ENCODE results near the gene KMT2C. TPM values are rescaled to one million over a fixed set of nuclear protein-coding genes. Genes with fewer than 3 reads are reported as not detected.

KMT2C gene
- polyA plus RNA-seq, 1 donor from 2014 or later = 29.8 TPM

- Histone ChIP-seq H3K4me2 (ENCODE audit: low read length) (no peak overlapping the region), H3K9ac (ENCODE audit: low read length) (no peak overlapping the region), H3K9me3 (ENCODE audit: low read length) (no peaks in the 10 kb centered on the region), H3K4me3 (ENCODE audit: low read length) (no peak overlapping the region), H3K27me3 (ENCODE audit: insufficient read depth, low read depth, low read length) (no peaks in the 10 kb centered on the region), H3K27ac (ENCODE audit: low read length) (no peak overlapping the region), H3K36me3 (ENCODE audit: insufficient read depth, low read length) (peaks cover 19% of the 10 kb centered on the region), H2AFZ (ENCODE audit: low read depth, low read length) (no peak overlapping the region), H4K20me1 (ENCODE audit: insufficient read depth) (no peaks in the 10 kb centered on the region), H3K9me2 (ENCODE audit: insufficient read depth, low read length) (no peaks in the 10 kb centered on the region), H3F3A (ENCODE audit: insufficient read depth, low read length, poor library complexity, severe bottlenecking) (no peaks in the 10 kb centered on the region), H3K79me2 (replicated peaks; ENCODE audit: insufficient read depth, low read length) (no peaks in the 10 kb centered on the region)
- TF ChIP-seq SMC3 (conservative IDR thresholded peaks at IDR 0.05; ENCODE audit: poor library complexity) (no peak), RAD21 (conservative IDR thresholded peaks at IDR 0.05) (no peak), EZH2 (IDR thresholded peaks at IDR 0.05; ENCODE audit: borderline replicate concordance, insufficient read depth, low read length, poor library complexity, severe bottlenecking) (no peak), EP300 (conservative IDR thresholded peaks at IDR 0.05; ENCODE audit: poor library complexity, severe bottlenecking) (no peak), MXI1 (conservative IDR thresholded peaks at IDR 0.05; ENCODE audit: poor library complexity, severe bottlenecking) (no peak)
- TF ChIP-seq, protein P1, sequence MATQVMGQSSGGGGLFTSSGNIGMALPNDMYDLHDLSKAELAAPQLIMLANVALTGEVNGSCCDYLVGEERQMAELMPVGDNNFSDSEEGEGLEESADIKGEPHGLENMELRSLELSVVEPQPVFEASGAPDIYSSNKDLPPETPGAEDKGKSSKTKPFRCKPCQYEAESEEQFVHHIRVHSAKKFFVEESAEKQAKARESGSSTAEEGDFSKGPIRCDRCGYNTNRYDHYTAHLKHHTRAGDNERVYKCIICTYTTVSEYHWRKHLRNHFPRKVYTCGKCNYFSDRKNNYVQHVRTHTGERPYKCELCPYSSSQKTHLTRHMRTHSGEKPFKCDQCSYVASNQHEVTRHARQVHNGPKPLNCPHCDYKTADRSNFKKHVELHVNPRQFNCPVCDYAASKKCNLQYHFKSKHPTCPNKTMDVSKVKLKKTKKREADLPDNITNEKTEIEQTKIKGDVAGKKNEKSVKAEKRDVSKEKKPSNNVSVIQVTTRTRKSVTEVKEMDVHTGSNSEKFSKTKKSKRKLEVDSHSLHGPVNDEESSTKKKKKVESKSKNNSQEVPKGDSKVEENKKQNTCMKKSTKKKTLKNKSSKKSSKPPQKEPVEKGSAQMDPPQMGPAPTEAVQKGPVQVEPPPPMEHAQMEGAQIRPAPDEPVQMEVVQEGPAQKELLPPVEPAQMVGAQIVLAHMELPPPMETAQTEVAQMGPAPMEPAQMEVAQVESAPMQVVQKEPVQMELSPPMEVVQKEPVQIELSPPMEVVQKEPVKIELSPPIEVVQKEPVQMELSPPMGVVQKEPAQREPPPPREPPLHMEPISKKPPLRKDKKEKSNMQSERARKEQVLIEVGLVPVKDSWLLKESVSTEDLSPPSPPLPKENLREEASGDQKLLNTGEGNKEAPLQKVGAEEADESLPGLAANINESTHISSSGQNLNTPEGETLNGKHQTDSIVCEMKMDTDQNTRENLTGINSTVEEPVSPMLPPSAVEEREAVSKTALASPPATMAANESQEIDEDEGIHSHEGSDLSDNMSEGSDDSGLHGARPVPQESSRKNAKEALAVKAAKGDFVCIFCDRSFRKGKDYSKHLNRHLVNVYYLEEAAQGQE (IDR thresholded peaks at IDR 0.05; ENCODE audit: borderline replicate concordance) = no peak
- TF ChIP-seq, protein P2, sequence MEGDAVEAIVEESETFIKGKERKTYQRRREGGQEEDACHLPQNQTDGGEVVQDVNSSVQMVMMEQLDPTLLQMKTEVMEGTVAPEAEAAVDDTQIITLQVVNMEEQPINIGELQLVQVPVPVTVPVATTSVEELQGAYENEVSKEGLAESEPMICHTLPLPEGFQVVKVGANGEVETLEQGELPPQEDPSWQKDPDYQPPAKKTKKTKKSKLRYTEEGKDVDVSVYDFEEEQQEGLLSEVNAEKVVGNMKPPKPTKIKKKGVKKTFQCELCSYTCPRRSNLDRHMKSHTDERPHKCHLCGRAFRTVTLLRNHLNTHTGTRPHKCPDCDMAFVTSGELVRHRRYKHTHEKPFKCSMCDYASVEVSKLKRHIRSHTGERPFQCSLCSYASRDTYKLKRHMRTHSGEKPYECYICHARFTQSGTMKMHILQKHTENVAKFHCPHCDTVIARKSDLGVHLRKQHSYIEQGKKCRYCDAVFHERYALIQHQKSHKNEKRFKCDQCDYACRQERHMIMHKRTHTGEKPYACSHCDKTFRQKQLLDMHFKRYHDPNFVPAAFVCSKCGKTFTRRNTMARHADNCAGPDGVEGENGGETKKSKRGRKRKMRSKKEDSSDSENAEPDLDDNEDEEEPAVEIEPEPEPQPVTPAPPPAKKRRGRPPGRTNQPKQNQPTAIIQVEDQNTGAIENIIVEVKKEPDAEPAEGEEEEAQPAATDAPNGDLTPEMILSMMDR (IDR thresholded peaks at IDR 0.05; ENCODE audit: poor library complexity, severe bottlenecking) = no peak
These were observed 292.7 kb downstream of the KMT2C start for GRCh38 chr7:152142976-152143595.

DNA sequence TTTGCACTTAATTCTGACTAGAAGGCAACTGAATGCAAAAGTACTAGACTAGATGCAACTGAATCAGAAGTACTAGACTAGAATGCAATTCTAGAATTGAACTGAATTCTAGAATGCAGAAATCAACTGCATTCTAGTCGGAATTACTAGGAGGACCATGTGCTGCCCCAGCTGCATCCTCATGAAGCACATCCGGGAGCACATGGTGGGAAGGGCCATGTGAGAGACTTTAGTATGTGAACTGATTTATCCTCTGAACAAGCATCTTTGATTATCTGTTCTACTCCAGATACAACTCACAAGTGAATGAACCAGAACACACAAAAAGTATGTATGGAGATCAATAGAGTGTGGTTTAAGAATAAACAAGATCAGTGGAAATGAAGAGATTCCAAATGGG is 295.2 kb downstream of the KMT2C start:
- H3K36me3 ChIP-seq (ENCODE audit: insufficient read depth, low read length) = peaks cover 16% of the 10 kb centered on the region
- no peak overlapping the region for H3K9ac ChIP-seq (ENCODE audit: low read length)
- H3K9me3 ChIP-seq (ENCODE audit: low read length) = no peaks in the 10 kb centered on the region
- no peak overlapping the region for H3K4me3 ChIP-seq (ENCODE audit: low read length)
- TF ChIP-seq SMC3 (conservative IDR thresholded peaks at IDR 0.05; ENCODE audit: poor library complexity) (no peak), TAF1 (IDR thresholded peaks at IDR 0.05; ENCODE audit: low read depth) (no peak), POLR2AphosphoS5 (IDR thresholded peaks at IDR 0.05) (no peak), RAD21 (conservative IDR thresholded peaks at IDR 0.05) (no peak), EZH2 (IDR thresholded peaks at IDR 0.05; ENCODE audit: borderline replicate concordance, insufficient read depth, low read length, poor library complexity, severe bottlenecking) (no peak), MXI1 (conservative IDR thresholded peaks at IDR 0.05; ENCODE audit: poor library complexity, severe bottlenecking) (no peak)
- TF ChIP-seq, protein P2 (IDR thresholded peaks at IDR 0.05; ENCODE audit: poor library complexity, severe bottlenecking) = no peak
- TF ChIP-seq, protein P1 (IDR thresholded peaks at IDR 0.05; ENCODE audit: borderline replicate concordance) = no peak
- no peaks in the 10 kb centered on the region for H3K79me2 ChIP-seq (replicated peaks; ENCODE audit: insufficient read depth, low read length)
- no peaks in the 10 kb centered on the region for H3K9me2 ChIP-seq (ENCODE audit: insufficient read depth, low read length)
- H4K20me1 ChIP-seq (ENCODE audit: insufficient read depth) = no peaks in the 10 kb centered on the region
- H2AFZ ChIP-seq (ENCODE audit: low read depth, low read length) = no peak overlapping the region
- no peaks in the 10 kb centered on the region for H3F3A ChIP-seq (ENCODE audit: insufficient read depth, low read length, poor library complexity, severe bottlenecking)
- H3K27me3 ChIP-seq (ENCODE audit: insufficient read depth, low read depth, low read length) = no peaks in the 10 kb centered on the region
- no peak overlapping the region for H3K4me2 ChIP-seq (ENCODE audit: low read length)
- no peak overlapping the region for H3K27ac ChIP-seq (ENCODE audit: low read length)
